SK-N-MC (cell line): Measurements from ENCODE around the gene ANKS3.

Experiments used
- EZH2 ChIP-seq: fragments of 200-600 bp; sonication (generic); IDR thresholded peaks from one replicate; pipeline ENCODE4 v1.6.1; 2017; ENCODE audit warnings: antibody characterized with exemption
- FOXP2 ChIP-seq: optimal IDR thresholded peaks from 2 replicates; pipeline ENCODE3; 2011; ENCODE audit warnings: mild to moderate bottlenecking, moderate library complexity; ENCODE audit not compliant: insufficient read depth; ENCODE audit errors: extremely low read length, control extremely low read depth
- POLR2AphosphoS5 ChIP-seq: IDR thresholded peaks from 2 replicates; pipeline ENCODE4 v1.6.1; 2012; ENCODE audit warnings: mild to moderate bottlenecking, low read depth, low read length, borderline replicate concordance

GRCh38 chr16:4660454-4661007, 73.5 kb downstream of the ANKS3 start:
- no peak for TF ChIP-seq EZH2
- no peak for TF ChIP-seq POLR2AphosphoS5
- TF ChIP-seq FOXP2 = no peak
